GM06990 (cell line): ENCODE measurements around the gene IL5RA.
A peak's percentile ranks its signal among the peaks of the same experiment; 100 is the strongest.

Experiments
- DNase-seq: peaks from one replicate; pipeline ENCODE4 v3.0.0-alpha.2; 2011; ENCODE audit not compliant: insufficient read length; ENCODE audit errors: extremely low read depth
- H3K27me3 ChIP-seq: replicated peaks from 2 replicates; pipeline ENCODE4 v1.6.0; 2011; ENCODE audit warnings: low read length; ENCODE audit not compliant: control insufficient read depth, insufficient read depth
- H3K36me3 ChIP-seq: 2 replicates; pipeline ENCODE4 v1.5.1; 2011; ENCODE audit warnings: low read length; ENCODE audit not compliant: control insufficient read depth, insufficient read depth
- H3K4me3 ChIP-seq: replicated peaks from 2 replicates; pipeline ENCODE4 v1.5.1; 2011; ENCODE audit warnings: low read depth, mild to moderate bottlenecking, control low read depth, low read length
- CTCF ChIP-seq: IDR thresholded peaks from 2 replicates; pipeline ENCODE4 v1.5.1; 2011; ENCODE audit warnings: low read length, control low read depth, mild to moderate bottlenecking, inconsistent platforms; ENCODE audit not compliant: insufficient read depth, poor library complexity, severe bottlenecking

IL5RA gene

DNA sequence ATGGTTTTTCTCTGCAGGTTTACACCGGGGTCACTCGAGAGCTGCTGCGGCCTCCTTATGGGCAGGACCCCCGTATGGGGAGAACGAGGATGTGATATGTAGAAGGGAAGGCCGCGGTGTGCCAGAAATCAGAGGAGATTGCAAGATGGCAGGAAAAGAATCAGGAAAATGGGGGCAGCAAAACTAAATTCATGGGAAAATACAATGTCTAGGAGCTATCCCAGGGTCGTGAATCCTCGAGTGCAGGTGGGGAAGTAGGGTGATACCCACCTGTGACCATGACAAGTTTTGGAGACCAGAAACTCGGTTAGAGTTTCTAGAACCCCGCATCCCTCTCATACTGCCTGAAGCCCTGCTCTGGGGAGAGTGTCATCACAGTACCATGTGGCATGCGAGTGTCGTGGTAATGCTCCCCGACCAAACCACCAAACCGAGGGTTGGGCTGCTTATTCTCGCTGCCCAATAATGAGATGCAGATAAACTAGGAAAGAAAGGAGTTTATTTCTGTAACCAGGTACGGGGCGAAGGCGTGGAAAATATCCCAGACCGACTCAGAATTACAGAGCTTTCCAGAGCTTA is 17.3 kb upstream of the IL5RA start:
- H3K27me3 ChIP-seq: no peaks in the 10 kb centered on the region
- H3K4me3 ChIP-seq: peak overlapping the region; percentile 83
- no peak for TF ChIP-seq CTCF
- H3K36me3 ChIP-seq: peaks cover 8% of the 10 kb centered on the region
- peak; percentile 17 for DNase-seq

- H3K36me3 ChIP-seq: peaks cover 8% of the 10 kb centered on the region
- DNase-seq: peak; percentile 98
- TF ChIP-seq CTCF: no peak
- H3K27me3 ChIP-seq: no peaks in the 10 kb centered on the region
- H3K4me3 ChIP-seq: peak within 1 kb of the TSS; percentile 83
Observed at GRCh38 chr3:3126477-3127431, 16.6 kb upstream of the IL5RA start, which contains the start of gene TRNT1. TRNT1 (plus strand) TSS chr3:3126940; CDS start chr3:3129041, 2,101 bp downstream.

DNA sequence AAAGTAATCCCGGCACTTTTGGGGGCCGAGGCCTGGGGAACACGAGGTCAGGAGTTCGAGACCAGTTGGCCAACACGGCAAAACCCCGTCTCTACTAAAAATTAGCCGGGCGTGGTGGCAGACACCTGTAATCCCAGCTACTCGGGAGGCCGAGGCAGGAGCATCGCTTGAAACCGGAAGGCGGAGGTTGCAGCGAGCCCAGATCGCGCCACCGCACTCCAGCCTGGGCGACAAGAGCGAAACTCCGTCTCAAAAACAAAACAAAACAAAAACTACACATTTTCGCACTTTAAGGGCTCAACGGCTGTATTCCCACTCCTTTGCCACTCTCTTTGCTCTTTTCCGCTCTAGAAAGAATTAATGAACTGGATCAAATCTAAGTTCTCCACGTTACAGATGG is 15.8 kb upstream of the IL5RA start:
- DNase-seq: no peak
- Histone ChIP-seq H3K4me3 (peak overlapping the region; percentile 83), H3K36me3 (peaks cover 8% of the 10 kb centered on the region), H3K27me3 (no peaks in the 10 kb centered on the region)
- TF ChIP-seq CTCF: no peak

GRCh38 chr3:3119393-3119851 is 9.2 kb upstream of the IL5RA start:
- no peak for TF ChIP-seq CTCF
- no peak for DNase-seq
- no peak overlapping the region for H3K4me3 ChIP-seq
- no peaks in the 10 kb centered on the region for H3K36me3 ChIP-seq
- H3K27me3 ChIP-seq: no peaks in the 10 kb centered on the region

DNA sequence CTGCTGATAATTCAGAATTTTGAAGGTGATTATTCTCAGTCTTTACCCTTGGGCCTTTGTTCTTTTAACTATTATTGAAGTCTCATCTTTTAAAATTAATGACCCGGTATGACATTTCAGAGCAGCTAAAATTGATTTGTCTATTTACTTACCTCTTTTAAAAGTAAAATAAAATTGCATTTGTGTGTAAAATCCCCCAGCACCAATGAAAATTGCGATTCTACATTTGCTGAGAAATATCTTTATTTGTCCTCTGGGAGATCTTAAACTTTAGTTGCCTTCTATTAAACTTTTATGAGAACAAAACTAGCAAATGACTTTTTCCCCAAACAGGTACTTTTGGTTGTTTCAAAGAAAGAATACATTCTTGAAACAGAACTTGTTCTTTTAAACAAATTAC is 7.5 kb upstream of the IL5RA start:
- no peak for DNase-seq
- H3K27me3 ChIP-seq: no peaks in the 10 kb centered on the region

More for the DNA sequence above, 7.5 kb upstream of the IL5RA start:
- no peak for TF ChIP-seq CTCF
- Histone ChIP-seq H3K36me3 (no peaks in the 10 kb centered on the region), H3K4me3 (no peak overlapping the region)
